GM19468 (cell line): ENCODE measurements around the gene ZNF277.

Experiments
- ATAC-seq: cut with Tn5 transposase; IDR thresholded peaks from one replicate; pipeline ENCODE4 v1.9.1; 2021; ENCODE audit warnings: mild to moderate bottlenecking, moderate library complexity, moderate number of reproducible peaks; ENCODE audit not compliant: unreplicated experiment; ENCODE audit errors: extremely low read depth

Gene ZNF277

GRCh38 chr7:112206238-112206990 is at the start of gene ZNF277, which contains the start of gene DOCK4:
ZNF277 (plus strand) TSS chr7:112206695; CDS start chr7:112206717, 22 bp downstream.
DOCK4 (minus strand) TSS chr7:112206399; CDS start chr7:112206138, 261 bp downstream.
- ATAC-seq: peak; percentile 92

GRCh38 chr7:112157072-112157471 is 49.4 kb upstream of the ZNF277 start:
- ATAC-seq: no peak

GRCh38 chr7:112159351-112159750 is 47.1 kb upstream of the ZNF277 start:
- no peak for ATAC-seq

- ATAC-seq: no peak
Measured at GRCh38 chr7:112160130-112160770, 46.2 kb upstream of the ZNF277 start.

- ATAC-seq: no peak
Measured at GRCh38 chr7:112160771-112161150, 45.7 kb upstream of the ZNF277 start.

- ATAC-seq: no peak
Measured at GRCh38 chr7:112161253-112162141, 45.0 kb upstream of the ZNF277 start.

GRCh38 chr7:112162142-112162766 is 44.2 kb upstream of the ZNF277 start:
- no peak for ATAC-seq

GRCh38 chr7:112162784-112163506 is 43.5 kb upstream of the ZNF277 start:
- no peak for ATAC-seq

GRCh38 chr7:112167147-112167546 is 39.3 kb upstream of the ZNF277 start:
- ATAC-seq: no peak

- no peak for ATAC-seq
Measured at GRCh38 chr7:112168915-112169314, 37.6 kb upstream of the ZNF277 start.

- no peak for ATAC-seq
Measured at GRCh38 chr7:112171673-112172072, 34.8 kb upstream of the ZNF277 start.

- no peak for ATAC-seq
Measured at GRCh38 chr7:112172870-112173567, 33.5 kb upstream of the ZNF277 start.

- ATAC-seq: no peak
Measured at GRCh38 chr7:112173568-112173905, 33.0 kb upstream of the ZNF277 start.

GRCh38 chr7:112174192-112174591 is 32.3 kb upstream of the ZNF277 start:
- ATAC-seq: no peak

GRCh38 chr7:112176241-112176640 is 30.3 kb upstream of the ZNF277 start:
- no peak for ATAC-seq

- ATAC-seq: no peak
Measured at GRCh38 chr7:112176693-112177415, 29.6 kb upstream of the ZNF277 start.

GRCh38 chr7:112180223-112180622 is 26.3 kb upstream of the ZNF277 start:
- ATAC-seq: no peak

GRCh38 chr7:112182749-112183148 is 23.7 kb upstream of the ZNF277 start:
- ATAC-seq: no peak
